Spleen (tissue), 11 donors: ENCODE results near the gene ZNF319. TPM values are rescaled to one million over a fixed set of nuclear protein-coding genes. Genes with fewer than 3 reads are reported as not detected.

Source experiments
- DNase-seq: peaks from one replicate; pipeline ENCODE4 v3.0.0-alpha.2; 2020
- H3K27ac ChIP-seq, 8 donors: fragments of 200-600 bp; sonication (generic) in 7 of 8; 1 replicate in 4 of 8; 2 replicates in 4 of 8; pipeline versions ENCODE4 v1.5.0 to v1.8.0; 2016 to 2021; ENCODE audit warnings: inconsistent platforms in 4 of 8, mild to moderate bottlenecking in 4 of 8, moderate library complexity in 1 of 8
- H3K27me3 ChIP-seq, 7 donors: fragments of 200-600 bp; sonication (generic) in 6 of 7; replicated peaks in 1 of 7; 1 replicate in 4 of 7; 2 replicates in 3 of 7; pipeline versions ENCODE4 v1.5.0 to v1.8.0; 2016 to 2021; ENCODE audit warnings: inconsistent platforms in 3 of 7, mild to moderate bottlenecking in 1 of 7
- H3K36me3 ChIP-seq, 6 donors: fragments of 200-600 bp; sonication (generic) in 5 of 6; 1 replicate in 4 of 6; 2 replicates in 2 of 6; pipeline versions ENCODE4 v1.5.0 to v1.8.0; 2016 to 2021; ENCODE audit warnings: inconsistent platforms in 2 of 6
- H3K4me1 ChIP-seq, 6 donors: fragments of 200-600 bp; sonication (generic) in 5 of 6; 1 replicate in 3 of 6; 2 replicates in 3 of 6; pipeline versions ENCODE4 v1.5.0 to v1.8.0; 2016 to 2021; ENCODE audit warnings: inconsistent platforms in 3 of 6
- H3K4me3 ChIP-seq, 8 donors: fragments of 200-600 bp; sonication (generic) in 7 of 8; 1 replicate in 4 of 8; 2 replicates in 4 of 8; pipeline versions ENCODE4 v1.5.0 to v1.8.0; 2016 to 2021; ENCODE audit warnings: inconsistent platforms in 4 of 8, mild to moderate bottlenecking in 4 of 8, moderate library complexity in 2 of 8
- H3K9me3 ChIP-seq, 8 donors: fragments of 200-600 bp; sonication (generic) in 7 of 8; 1 replicate in 4 of 8; 2 replicates in 4 of 8; pipeline versions ENCODE4 v1.5.0 to v1.8.0; 2016 to 2021; ENCODE audit warnings: inconsistent platforms in 4 of 8
- POLR2A ChIP-seq, 3 donors: fragments of 450-650 bp; IDR thresholded peaks; one replicate each; pipeline ENCODE4 v1.5.1; 2017; ENCODE audit warnings: antibody characterized with exemption in 3 of 3, mild to moderate bottlenecking in 1 of 3
- POLR2AphosphoS5 ChIP-seq, 3 donors: sonication (generic); formaldehyde crosslinking; IDR thresholded peaks; one replicate each; pipeline ENCODE4 v1.5.1; 2017; ENCODE audit warnings: antibody characterized with exemption in 3 of 3
- WGBS, 5 donors: extraction: QIAGEN DNeasy Blood & Tissue Kit in 3 of 5; methylation state at CpG; one replicate each; pipeline versions ENCODE4 v1.1.5 to v1.1.7; 2013 to 2018; 5-methylcytosine and 5-hydroxymethylcytosine counted together
- intact Hi-C: fragments of 100-400 bp; cut with DNase I; formaldehyde crosslinking; loops from one replicate; pipeline ENCODE4 v1.15.0; 2023; ENCODE audit warnings: low total_unique reads
- polyA plus RNA-seq, 3 donors: library from polyadenylated mRNA; stranded (reverse); fragments of 200-250 nt; gene quantifications; one replicate each; pipeline ENCODE4 v1.2.1, GENCODE V29; 2013
- total RNA-seq, 7 donors: library from RNA; depleted of rRNA in 3 of 7; stranded (reverse); fragments of >200 nt in 3 of 7; fragmentation: NEBNext Ultra II Directional in 4 of 7; extraction: Animal tissue kit (Norgen Biotek cat#: 25700) in 4 of 7; gene quantifications; one replicate each; pipeline versions ENCODE4 v1.1.0 to v1.2.1, GENCODE V29; 2016 to 2021
- TF ChIP-seq, protein P1 (sequence below), 11 experiments: fragments of 200-600 bp in 7 of 11; fragments of 450-650 bp in 4 of 11; sonication (generic) in 4 of 11; IDR thresholded peaks in 8 of 11; conservative IDR thresholded peaks in 3 of 11; 1 replicate in 7 of 11; 2 replicates in 4 of 11; pipeline versions ENCODE4 v1.4.0 to v1.8.0; 2016 to 2021; ENCODE audit warnings: antibody characterized with exemption in 11 of 11, inconsistent platforms in 4 of 11, mild to moderate bottlenecking in 1 of 11
- donor health status: healthy with polysubstance abuse.
- donor health status: DM: no; HTN: no; CAD: no; lungs with moderate emphysema.
- donor health status: DM: no; HTN: no; CAD: no.
- donor health status: Bipolar disorder and iron deficiency.
- donor health status: healthy.
- donor health status: DM: no; HTN: no; CAD: no.
- donor health status: DM: yes; HTN: yes; CAD: no.

ZNF319 gene
- total and polyA plus RNA-seq, 10 donors, result 3.0 to 23.4 (median 16.1) TPM

DNA sequence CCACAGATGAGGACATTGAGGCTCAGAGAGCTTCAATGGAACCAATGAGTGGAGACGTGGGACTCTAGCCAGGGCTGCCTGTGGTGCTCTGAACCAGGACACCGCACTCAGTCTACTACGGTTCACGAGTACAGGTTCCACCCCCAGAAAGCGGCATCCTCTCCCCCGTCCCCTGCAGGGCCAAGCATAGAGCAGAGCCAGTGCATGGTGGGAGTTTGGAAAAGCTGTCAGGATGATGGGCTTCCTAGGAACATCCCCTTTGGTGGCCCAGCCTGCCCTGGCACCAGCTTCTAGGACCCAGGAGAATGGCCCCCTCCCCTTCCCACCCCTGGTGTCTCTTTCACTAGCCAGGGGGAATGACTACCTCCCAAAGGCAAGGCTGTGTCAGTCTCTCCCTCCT lies 8.4 kb downstream of the ZNF319 start:
- H3K9me3 ChIP-seq, result no peaks in the 10 kb centered on the region
- no peak overlapping the region for H3K27ac ChIP-seq
- intact Hi-C loops, result no loop called here
- 93 to 96% (median 95%) methylated on average over 4 to 6 of the region's 6 CpGs for WGBS, 5 donors
- TF ChIP-seq POLR2AphosphoS5 (IDR thresholded peaks at IDR 0.05), result no peak
- TF ChIP-seq, protein P1, sequence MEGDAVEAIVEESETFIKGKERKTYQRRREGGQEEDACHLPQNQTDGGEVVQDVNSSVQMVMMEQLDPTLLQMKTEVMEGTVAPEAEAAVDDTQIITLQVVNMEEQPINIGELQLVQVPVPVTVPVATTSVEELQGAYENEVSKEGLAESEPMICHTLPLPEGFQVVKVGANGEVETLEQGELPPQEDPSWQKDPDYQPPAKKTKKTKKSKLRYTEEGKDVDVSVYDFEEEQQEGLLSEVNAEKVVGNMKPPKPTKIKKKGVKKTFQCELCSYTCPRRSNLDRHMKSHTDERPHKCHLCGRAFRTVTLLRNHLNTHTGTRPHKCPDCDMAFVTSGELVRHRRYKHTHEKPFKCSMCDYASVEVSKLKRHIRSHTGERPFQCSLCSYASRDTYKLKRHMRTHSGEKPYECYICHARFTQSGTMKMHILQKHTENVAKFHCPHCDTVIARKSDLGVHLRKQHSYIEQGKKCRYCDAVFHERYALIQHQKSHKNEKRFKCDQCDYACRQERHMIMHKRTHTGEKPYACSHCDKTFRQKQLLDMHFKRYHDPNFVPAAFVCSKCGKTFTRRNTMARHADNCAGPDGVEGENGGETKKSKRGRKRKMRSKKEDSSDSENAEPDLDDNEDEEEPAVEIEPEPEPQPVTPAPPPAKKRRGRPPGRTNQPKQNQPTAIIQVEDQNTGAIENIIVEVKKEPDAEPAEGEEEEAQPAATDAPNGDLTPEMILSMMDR (IDR thresholded peaks at IDR 0.05 in 8 of 11, conservative IDR thresholded peaks at IDR 0.05 in 3 of 11), result no peak
- no peak for TF ChIP-seq POLR2A (IDR thresholded peaks at IDR 0.05)
- H3K4me1 ChIP-seq, result peaks cover 7 to 43% (median 29%) of the 10 kb centered on the region in 6 donors
- H3K36me3 ChIP-seq, result peaks cover 4 to 39% (median 18%) of the 10 kb centered on the region in 6 donors
- DNase-seq, result peak; percentile 34
- H3K4me3 ChIP-seq, result no peak overlapping the region
- H3K27me3 ChIP-seq, result no peaks in the 10 kb centered on the region

DNA sequence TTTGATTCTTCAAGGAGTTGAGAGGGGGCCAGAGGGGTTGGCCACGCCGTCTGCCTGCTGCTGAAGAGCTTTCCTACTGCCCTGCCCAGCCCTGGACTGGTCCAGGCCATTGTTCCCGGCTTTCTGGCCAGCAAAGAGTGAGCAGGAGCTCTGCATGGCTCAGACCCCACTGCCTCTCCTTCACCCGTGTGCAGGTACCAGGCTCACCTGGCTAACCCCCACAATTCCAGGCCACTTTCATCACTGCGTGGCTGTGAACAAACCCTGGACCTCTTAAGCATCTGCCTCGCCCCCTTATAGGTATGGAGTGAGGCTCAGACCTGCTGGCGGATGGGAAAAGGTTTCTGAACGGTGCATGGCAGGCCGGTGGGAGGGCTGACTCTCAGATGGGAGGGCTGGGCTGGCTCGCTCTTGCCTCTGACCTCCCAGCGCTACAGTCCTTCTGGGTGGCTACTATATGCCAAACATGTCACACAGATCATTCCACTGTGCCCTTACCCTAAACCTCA lies 8.9 kb downstream of the ZNF319 start:
- Histone ChIP-seq H3K4me3 (no peak overlapping the region), H3K27me3 (no peaks in the 10 kb centered on the region), H3K4me1 (peaks cover 7 to 39% (median 24%) of the 10 kb centered on the region in 6 donors), H3K9me3 (no peaks in the 10 kb centered on the region), H3K36me3 (peaks cover 3 to 34% (median 14%) of the 10 kb centered on the region in 6 donors), H3K27ac (no peak overlapping the region)
- WGBS, 5 donors, result 91 to 95% (median 94%) methylated on average over 11 of the region's 11 CpGs
- intact Hi-C loops, result no loop called here
- TF ChIP-seq, protein P1 (IDR thresholded peaks at IDR 0.05 in 8 of 11, conservative IDR thresholded peaks at IDR 0.05 in 3 of 11), result no peak
- TF ChIP-seq POLR2AphosphoS5 (IDR thresholded peaks at IDR 0.05) (no peak), POLR2A (IDR thresholded peaks at IDR 0.05) (no peak)
- peak; percentile 36 for DNase-seq

DNA sequence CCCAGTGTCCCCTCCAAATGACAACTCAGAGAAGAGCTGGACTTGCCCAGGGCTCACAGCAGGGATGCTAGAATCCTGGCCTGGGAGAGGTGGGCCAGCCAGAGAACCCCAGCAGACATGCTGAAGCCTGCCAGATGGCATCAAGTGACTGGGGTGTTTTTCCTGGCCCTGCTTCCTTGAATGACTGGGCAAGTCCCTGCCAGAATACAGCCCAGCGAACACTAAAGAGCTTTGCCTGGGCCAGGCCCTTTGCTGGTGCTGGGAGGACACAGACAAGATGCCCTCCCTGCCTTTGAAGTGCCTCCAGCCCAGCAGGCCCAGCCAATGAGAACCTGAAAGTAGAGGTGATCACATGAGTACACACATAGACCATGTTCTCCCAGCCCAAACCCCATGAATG lies 11.5 kb downstream of the ZNF319 start:
- Histone ChIP-seq H3K9me3 (no peaks in the 10 kb centered on the region), H3K4me3 (no peak overlapping the region), H3K27ac (no peak overlapping the region), H3K27me3 (peaks cover 0 to 21% (median 0%) of the 10 kb centered on the region in 7 donors), H3K4me1 (peaks cover 5 to 35% (median 21%) of the 10 kb centered on the region in 6 donors), H3K36me3 (peaks cover 0 to 12% (median 0%) of the 10 kb centered on the region in 6 donors)
- peak; percentile 32 for DNase-seq
- TF ChIP-seq, protein P1 (IDR thresholded peaks at IDR 0.05 in 8 of 11, conservative IDR thresholded peaks at IDR 0.05 in 3 of 11), result no peak
- no peak for TF ChIP-seq POLR2AphosphoS5 (IDR thresholded peaks at IDR 0.05)
- no peak for TF ChIP-seq POLR2A (IDR thresholded peaks at IDR 0.05)
- 44 to 94% (median 76%) methylated on average over 1 of the region's 1 CpG for whole genome bisulfite sequencing, 5 donors
- intact Hi-C loops, result no loop called here

DNA sequence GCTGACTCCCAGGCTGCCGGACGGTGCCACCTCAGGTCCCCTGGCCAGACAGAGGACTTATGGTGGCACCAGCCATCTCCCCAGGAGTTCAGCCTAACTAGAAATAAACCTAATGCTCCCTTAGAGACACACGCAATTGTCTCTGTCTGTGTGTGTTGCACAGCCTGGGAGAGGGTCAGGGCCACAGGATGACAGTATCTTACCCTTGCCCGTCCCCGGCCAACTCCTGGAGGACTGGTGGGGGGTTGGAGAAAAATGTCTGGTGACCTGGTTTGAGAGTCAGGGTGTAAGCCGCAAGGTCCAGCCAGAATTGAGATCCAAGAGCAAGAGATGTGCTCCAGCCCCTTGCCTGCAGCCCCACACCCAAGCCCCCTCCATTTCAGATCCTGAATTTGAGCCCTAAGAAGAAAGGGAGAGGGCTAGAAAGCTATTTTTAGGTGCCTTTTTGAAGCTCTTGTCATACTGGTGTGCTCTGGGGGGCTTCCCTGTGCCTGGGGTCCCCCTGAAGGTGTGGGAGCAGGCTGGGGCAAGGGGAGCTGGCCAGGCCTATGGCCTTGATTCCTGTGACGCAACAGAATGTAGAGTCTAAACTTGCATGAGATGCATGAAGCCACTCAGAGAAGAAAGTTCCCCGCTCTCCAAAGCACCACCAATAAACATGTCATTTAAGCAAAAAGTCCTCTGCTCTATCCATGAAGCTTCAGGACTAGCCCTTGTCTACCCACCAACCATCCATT lies 12.9 kb downstream of the ZNF319 start:
- peaks cover 0 to 24% (median 0%) of the 10 kb centered on the region in 7 donors for H3K27me3 ChIP-seq
- H3K27ac ChIP-seq, result no peak overlapping the region
- DNase-seq, result peak; percentile 40
- intact Hi-C loops, result no loop called here
- no peaks in the 10 kb centered on the region for H3K9me3 ChIP-seq
- no peaks in the 10 kb centered on the region for H3K36me3 ChIP-seq
- H3K4me3 ChIP-seq, result no peak overlapping the region
- TF ChIP-seq, protein P1 (IDR thresholded peaks at IDR 0.05 in 8 of 11, conservative IDR thresholded peaks at IDR 0.05 in 3 of 11), result no peak
- TF ChIP-seq POLR2AphosphoS5 (IDR thresholded peaks at IDR 0.05), result no peak
- TF ChIP-seq POLR2A (IDR thresholded peaks at IDR 0.05), result no peak
- H3K4me1 ChIP-seq, result peaks cover 5 to 24% (median 18%) of the 10 kb centered on the region in 6 donors
- 85 to 95% (median 88%) methylated on average over 8 of the region's 8 CpGs for WGBS, 5 donors
